Bronchial epithelial cell (primary cell): ENCODE results near the gene PRR35. TPM values are rescaled to one million over a fixed set of nuclear protein-coding genes. Genes with fewer than 3 reads are reported as not detected.
A peak's percentile ranks its signal among the peaks of the same experiment; 100 is the strongest.

Source experiments
- DNase-seq: peaks from one replicate; pipeline ENCODE4 v3.0.0-alpha.2; 2010; ENCODE audit warnings: low read depth
- FAIRE-seq: peaks from 2 replicates; lab custom pipeline; 2011; peaks lifted over from hg19 to GRCh38; lab: Jason Lieb, UNC
- H3K27me3 ChIP-seq: 2 replicates; pipeline ENCODE4 v1.5.1; 2011; ENCODE audit warnings: low read length; ENCODE audit not compliant: control insufficient read depth, insufficient read depth
- H3K36me3 ChIP-seq: 2 replicates; pipeline ENCODE4 v1.5.1; 2011; ENCODE audit warnings: low read length; ENCODE audit not compliant: control insufficient read depth, insufficient read depth
- H3K4me3 ChIP-seq: 2 replicates; pipeline ENCODE4 v1.5.1; 2011; ENCODE audit warnings: mild to moderate bottlenecking, low read depth, low read length, control low read depth
- CTCF ChIP-seq: IDR thresholded peaks from 2 replicates; pipeline ENCODE4 v1.5.1; 2011; ENCODE audit warnings: mild to moderate bottlenecking, moderate library complexity, low read length, control low read depth, inconsistent platforms; ENCODE audit not compliant: insufficient read depth, severe bottlenecking
- total RNA-seq: library from RNA; depleted of rRNA; stranded (reverse); fragments of >200 nt; gene quantifications from 2 replicates; pipeline ENCODE4 v1.2.1, GENCODE V29; 2014

Gene PRR35
- total RNA-seq, 1 donor from 2014 or later: not detected

GRCh38 chr16:598823-599739 lies 38.9 kb downstream of the PRR35 start:
- H3K36me3 ChIP-seq: peaks cover 12% of the 10 kb centered on the region
- DNase-seq (no peak), FAIRE-seq (no peak)
- H3K4me3 ChIP-seq: no peak overlapping the region
- no peak for TF ChIP-seq CTCF
- no peaks in the 10 kb centered on the region for H3K27me3 ChIP-seq

- FAIRE-seq (no peak), DNase-seq (no peak)
- TF ChIP-seq CTCF: peak; percentile 27
- Histone ChIP-seq H3K36me3 (peaks cover 12% of the 10 kb centered on the region), H3K4me3 (no peak overlapping the region), H3K27me3 (no peaks in the 10 kb centered on the region)
Observed at GRCh38 chr16:600781-601180, 40.6 kb downstream of the PRR35 start.

- no peak for TF ChIP-seq CTCF
- peaks cover 6% of the 10 kb centered on the region for H3K36me3 ChIP-seq
Observed at GRCh38 chr16:603933-604332, 43.7 kb downstream of the PRR35 start.

GRCh38 chr16:606656-607307 lies 46.6 kb downstream of the PRR35 start:
- no peak for TF ChIP-seq CTCF
- no peak for FAIRE-seq
- H3K36me3 ChIP-seq: no peaks in the 10 kb centered on the region
- no peaks in the 10 kb centered on the region for H3K27me3 ChIP-seq
- DNase-seq: no peak
- H3K4me3 ChIP-seq: no peak overlapping the region

More at GRCh38 chr16:603933-604332, 43.7 kb downstream of the PRR35 start:
- FAIRE-seq: no peak
- DNase-seq: no peak
- Histone ChIP-seq H3K27me3 (no peaks in the 10 kb centered on the region), H3K4me3 (no peak overlapping the region)

- no peak for TF ChIP-seq CTCF
Observed at GRCh38 chr16:608019-608418, 47.8 kb downstream of the PRR35 start.

More at GRCh38 chr16:608019-608418, 47.8 kb downstream of the PRR35 start:
- DNase-seq (peak; percentile 42), FAIRE-seq (no peak)
- no peak overlapping the region for H3K4me3 ChIP-seq
- H3K36me3 ChIP-seq: no peaks in the 10 kb centered on the region
- no peaks in the 10 kb centered on the region for H3K27me3 ChIP-seq
